ENCODE data around the gene SH2D2A. TPM values are rescaled to one million over a fixed set of nuclear protein-coding genes. Genes with fewer than 3 reads are reported as not detected.

The SH2D2A gene
- total and polyA plus RNA-seq, 2 donors (not counting 3 experiments of a cell fraction or from before 2014, with no cell fraction given), result 0.92 to 1.1 TPM

DNA sequence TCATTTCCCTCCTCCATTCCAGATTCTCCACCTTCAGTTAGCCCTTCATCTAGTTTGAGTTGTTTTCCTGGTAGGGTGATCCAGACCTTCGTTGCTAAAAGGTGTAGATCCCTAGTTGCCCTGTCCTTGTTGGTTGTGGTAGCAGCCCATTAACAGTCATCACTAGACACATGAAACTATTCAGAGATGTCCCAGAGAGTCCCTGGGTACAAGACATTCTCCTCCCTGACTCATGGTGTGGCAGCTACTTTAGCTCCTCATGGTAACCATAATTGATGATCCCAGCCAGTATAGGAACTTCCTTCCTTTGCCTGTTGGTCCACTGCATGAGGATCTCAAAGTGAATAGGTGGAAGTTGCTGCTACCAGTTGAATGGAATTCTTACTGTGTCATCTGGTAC lies 6.0 kb upstream of the SH2D2A start:
- BruUV-seq (replicated peaks), result no TSS peak
- POLR2A ChIA-PET, result no interaction called here
- Histone ChIP-seq H3K79me2 (ENCODE audit: control insufficient read depth, insufficient read depth, low read length) (no peaks in the 10 kb centered on the region), H3K9ac (replicated peaks; ENCODE audit: extremely low read depth, insufficient read depth, low read length) (no peak overlapping the region), H3K4me1 (ENCODE audit: control insufficient read depth, extremely low read depth, insufficient read depth, low read length) (no peaks in the 10 kb centered on the region), H3K9me3 (replicated peaks; ENCODE audit: control insufficient read depth, insufficient read depth, low read length) (no peaks in the 10 kb centered on the region), H4K20me1 (replicated peaks; ENCODE audit: control insufficient read depth, extremely low read depth, insufficient read depth, low read length) (no peaks in the 10 kb centered on the region), H3K4me2 (ENCODE audit: insufficient read depth, low read length) (no peak overlapping the region), H3K27ac (ENCODE audit: insufficient read depth, low read depth, low read length) (no peak overlapping the region), H3K9me1 (replicated peaks; ENCODE audit: control insufficient read depth, extremely low read depth, insufficient read depth, low read length) (no peaks in the 10 kb centered on the region), H3K27me3 (ENCODE audit: control insufficient read depth in 2 of 2, insufficient read depth in 2 of 2, low read length in 2 of 2) (peaks cover 15 to 22% of the 10 kb centered on the region in 2 experiments), H3K4me3 (replicated peaks in 1 of 3; ENCODE audit: insufficient read depth in 1 of 3, low read depth in 1 of 3, low read length in 3 of 3) (no peak overlapping the region), H2AFZ (ENCODE audit: low read depth, low read length) (no peak overlapping the region), H3K36me3 (ENCODE audit: control insufficient read depth in 2 of 2, extremely low read depth in 1 of 2, insufficient read depth in 2 of 2, low read length in 2 of 2) (no peaks in the 10 kb centered on the region)
- TF ChIP-seq POLR2A (IDR thresholded peaks at IDR 0.05; ENCODE audit: low read depth, low read length), result no peak
- no peak for TF ChIP-seq GATA2 (IDR thresholded peaks at IDR 0.05; ENCODE audit: insufficient read depth, insufficient read length, low read depth, low read length)
- no peak for TF ChIP-seq JUN (IDR thresholded peaks at IDR 0.05; ENCODE audit: borderline replicate concordance, insufficient read depth, insufficient read length, low read depth)
- TF ChIP-seq, protein P1, sequence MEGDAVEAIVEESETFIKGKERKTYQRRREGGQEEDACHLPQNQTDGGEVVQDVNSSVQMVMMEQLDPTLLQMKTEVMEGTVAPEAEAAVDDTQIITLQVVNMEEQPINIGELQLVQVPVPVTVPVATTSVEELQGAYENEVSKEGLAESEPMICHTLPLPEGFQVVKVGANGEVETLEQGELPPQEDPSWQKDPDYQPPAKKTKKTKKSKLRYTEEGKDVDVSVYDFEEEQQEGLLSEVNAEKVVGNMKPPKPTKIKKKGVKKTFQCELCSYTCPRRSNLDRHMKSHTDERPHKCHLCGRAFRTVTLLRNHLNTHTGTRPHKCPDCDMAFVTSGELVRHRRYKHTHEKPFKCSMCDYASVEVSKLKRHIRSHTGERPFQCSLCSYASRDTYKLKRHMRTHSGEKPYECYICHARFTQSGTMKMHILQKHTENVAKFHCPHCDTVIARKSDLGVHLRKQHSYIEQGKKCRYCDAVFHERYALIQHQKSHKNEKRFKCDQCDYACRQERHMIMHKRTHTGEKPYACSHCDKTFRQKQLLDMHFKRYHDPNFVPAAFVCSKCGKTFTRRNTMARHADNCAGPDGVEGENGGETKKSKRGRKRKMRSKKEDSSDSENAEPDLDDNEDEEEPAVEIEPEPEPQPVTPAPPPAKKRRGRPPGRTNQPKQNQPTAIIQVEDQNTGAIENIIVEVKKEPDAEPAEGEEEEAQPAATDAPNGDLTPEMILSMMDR (IDR thresholded peaks at IDR 0.05; ENCODE audit: extremely low read depth in 1 of 2, insufficient read depth in 1 of 2, low read depth in 1 of 2, low read length in 2 of 2), result no peak
- no peak for TF ChIP-seq MYC (IDR thresholded peaks at IDR 0.05; ENCODE audit: low read depth, low read length)
- no peak for TF ChIP-seq FOS (IDR thresholded peaks at IDR 0.05; ENCODE audit: borderline replicate concordance, insufficient read depth, low read length)
- TF ChIP-seq, protein P2, sequence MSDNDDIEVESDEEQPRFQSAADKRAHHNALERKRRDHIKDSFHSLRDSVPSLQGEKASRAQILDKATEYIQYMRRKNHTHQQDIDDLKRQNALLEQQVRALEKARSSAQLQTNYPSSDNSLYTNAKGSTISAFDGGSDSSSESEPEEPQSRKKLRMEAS (IDR thresholded peaks at IDR 0.05; ENCODE audit: insufficient read depth, insufficient read length), result no peak
- no peak for TF ChIP-seq EZH2 (IDR thresholded peaks at IDR 0.05; ENCODE audit: borderline replicate concordance, low read depth, low read length, severe bottlenecking)
- TF ChIP-seq POLR2AphosphoS5 (IDR thresholded peaks at IDR 0.05; ENCODE audit: insufficient read depth, low read depth, low read length), result no peak
- DNase-seq (ENCODE audit: low read depth, low spot score) (no peak), FAIRE-seq (no peak)
- intact Hi-C loops (cut with micrococcal nuclease) (no loop called here), dilution Hi-C loops (cut with MboI; ENCODE audit: extremely low pct_ligation_motif_present, low sequenced_read_pairs) (no loop called here)
- CTCF ChIA-PET, result interaction anchor here (1.0 to 2.5 kb wide), 8 partner anchors 9 to 96 kb away, joined by 3 to 16 read pairs (median 5); no protein-coding TSS in a partner anchor

All from endothelial cell of umbilical vein (primary cell).